Keratinocyte (primary cell): Measurements from ENCODE around the gene FOXP2. TPM values are rescaled to one million over a fixed set of nuclear protein-coding genes. Genes with fewer than 3 reads are reported as not detected.

Experiments used
- DNase-seq: peaks from one replicate; pipeline ENCODE4 v3.0.0-alpha.2; 2011; ENCODE audit warnings: low read depth, missing footprints, low spot score
- FAIRE-seq: peaks from 2 replicates; lab custom pipeline; 2011; peaks lifted over from hg19 to GRCh38; lab: Jason Lieb, UNC
- H2AFZ ChIP-seq: 2 replicates; pipeline ENCODE4 v1.6.0; 2012; ENCODE audit warnings: low read length, control low read depth, inconsistent platforms; ENCODE audit not compliant: control insufficient read depth
- H3K27ac ChIP-seq: 2 replicates; pipeline ENCODE4 v1.5.1; 2011; ENCODE audit warnings: low read length; ENCODE audit not compliant: control insufficient read depth, insufficient read depth
- H3K27me3 ChIP-seq: 3 replicates; pipeline ENCODE4 v1.6.0; 2011; ENCODE audit warnings: low read length; ENCODE audit not compliant: control insufficient read depth, insufficient read depth; ENCODE audit errors: extremely low read depth
- H3K36me3 ChIP-seq, 2 experiments: 2 replicates in 1 of 2; 3 replicates in 1 of 2; pipeline ENCODE4 v1.5.1; 2011; ENCODE audit warnings: low read length in 2 of 2, mild to moderate bottlenecking in 1 of 2; ENCODE audit not compliant: control insufficient read depth in 2 of 2, insufficient read depth in 2 of 2; ENCODE audit errors: extremely low read depth in 1 of 2
- H3K4me1 ChIP-seq: 3 replicates; pipeline ENCODE4 v1.5.1; 2011; ENCODE audit warnings: low read length; ENCODE audit not compliant: control insufficient read depth, insufficient read depth; ENCODE audit errors: extremely low read depth
- H3K4me2 ChIP-seq: 3 replicates; pipeline ENCODE4 v1.6.0; 2011; ENCODE audit warnings: low read depth, low read length; ENCODE audit not compliant: control insufficient read depth, insufficient read depth; ENCODE audit errors: extremely low read depth
- H3K4me3 ChIP-seq, 3 experiments: fragments of 200-600 bp in 1 of 3; sonication (generic) in 1 of 3; 2 replicates in 2 of 3; 3 replicates in 1 of 3; pipeline ENCODE4 v1.5.1; 2011 to 2016; ENCODE audit warnings: low read length in 3 of 3, mild to moderate bottlenecking in 3 of 3, control low read depth in 2 of 3, inconsistent platforms in 1 of 3, low read depth in 1 of 3, mixed read lengths in 1 of 3, mixed run types in 1 of 3, moderate library complexity in 1 of 3; ENCODE audit not compliant: control insufficient read depth in 2 of 3, insufficient read depth in 2 of 3; ENCODE audit errors: extremely low read depth in 1 of 3
- H3K79me2 ChIP-seq: 2 replicates; pipeline ENCODE4 v1.6.0; 2012; ENCODE audit warnings: low read length; ENCODE audit not compliant: control insufficient read depth, insufficient read depth
- H3K9ac ChIP-seq: 3 replicates; pipeline ENCODE4 v1.6.0; 2011; ENCODE audit warnings: low read length; ENCODE audit not compliant: control insufficient read depth, insufficient read depth; ENCODE audit errors: extremely low read depth
- H3K9me1 ChIP-seq: 3 replicates; pipeline ENCODE4 v1.6.0; 2011; ENCODE audit warnings: low read length; ENCODE audit not compliant: control insufficient read depth, insufficient read depth; ENCODE audit errors: extremely low read depth
- H3K9me3 ChIP-seq: 2 replicates; pipeline ENCODE4 v1.5.1; 2012; ENCODE audit warnings: low read depth, low read length; ENCODE audit not compliant: control insufficient read depth
- H4K20me1 ChIP-seq: 3 replicates; pipeline ENCODE4 v1.6.0; 2011; ENCODE audit warnings: low read length; ENCODE audit not compliant: control insufficient read depth, insufficient read depth; ENCODE audit errors: extremely low read depth
- CTCF ChIP-seq, 3 experiments: IDR thresholded peaks in 1 of 3; conservative IDR thresholded peaks in 1 of 3; optimal IDR thresholded peaks in 1 of 3; 2 replicates in 2 of 3; 3 replicates in 1 of 3; pipeline versions ENCODE3 to v1.5.1; 2011; ENCODE audit warnings: low read length in 3 of 3, mild to moderate bottlenecking in 3 of 3, moderate library complexity in 2 of 3, control low read depth in 1 of 3, inconsistent platforms in 1 of 3; ENCODE audit not compliant: insufficient read depth in 2 of 3; ENCODE audit errors: extremely low read depth in 1 of 3
- EZH2 ChIP-seq: IDR thresholded peaks from one replicate; pipeline ENCODE4 v1.6.1; 2012; ENCODE audit warnings: inconsistent platforms, mild to moderate bottlenecking, low read length, moderate library complexity
- dilution Hi-C: fragments of 300-500 bp; cut with MboI; formaldehyde crosslinking; loops from one replicate; pipeline ENCODE4 v1.7.0; 2020; ENCODE audit warnings: low sequenced_read_pairs; ENCODE audit not compliant: extremely low pct_ligation_motif_present
- polyA plus RNA-seq, 5 experiments: library from polyadenylated mRNA; depleted of rRNA in 3 of 5; stranded (reverse) in 3 of 5; stranded (forward) in 1 of 5; unstranded in 1 of 5; fragments of >200 nt; gene quantifications; 1 replicate in 1 of 5; 2 replicates in 3 of 5; 3 replicates in 1 of 5; pipeline versions ENCODE4 v1.2.1 to v1.2.3, GENCODE V29; 2011 to 2012; ENCODE audit warnings: missing spikeins in 2 of 5, low read depth in 1 of 5, low replicate concordance in 1 of 5

FOXP2 gene
- polyA plus RNA-seq, 1 donor (not counting 4 experiments of a cell fraction or from before 2014, with no cell fraction given): 0.98 TPM

- H3K27me3 ChIP-seq: no peaks in the 10 kb centered on the region
- no peaks in the 10 kb centered on the region for H3K79me2 ChIP-seq
- H3K27ac ChIP-seq: no peak overlapping the region
- H3K9ac ChIP-seq: no peak overlapping the region
- dilution Hi-C loops: no loop called here
- peaks cover 2% of the 10 kb centered on the region for H3K9me3 ChIP-seq
- no peak for TF ChIP-seq CTCF (optimal IDR thresholded peaks at IDR 0.05 in 1 of 3, IDR thresholded peaks at IDR 0.05 in 1 of 3, conservative IDR thresholded peaks at IDR 0.05 in 1 of 3; ENCODE audit: extremely low read depth in 1 of 3, insufficient read depth in 2 of 3, low read length in 3 of 3)
- no peak for TF ChIP-seq EZH2
- H3K4me1 ChIP-seq: peaks cover 4% of the 10 kb centered on the region
- H2AFZ ChIP-seq: no peak overlapping the region
- H3K36me3 ChIP-seq: no peaks in the 10 kb centered on the region
- no peak overlapping the region for H3K4me2 ChIP-seq
- no peaks in the 10 kb centered on the region for H3K9me1 ChIP-seq
- no peak for DNase-seq
- FAIRE-seq: no peak
- no peaks in the 10 kb centered on the region for H4K20me1 ChIP-seq
- no peak overlapping the region for H3K4me3 ChIP-seq
These were observed 69.6 kb downstream of the FOXP2 start for GRCh38 chr7:114484226-114484625.

GRCh38 chr7:114487174-114487573 lies 72.6 kb downstream of the FOXP2 start:
- no peak overlapping the region for H3K4me3 ChIP-seq
- no peak overlapping the region for H3K27ac ChIP-seq
- H3K79me2 ChIP-seq: no peaks in the 10 kb centered on the region
- dilution Hi-C loops: no loop called here
- TF ChIP-seq CTCF (optimal IDR thresholded peaks at IDR 0.05 in 1 of 3, IDR thresholded peaks at IDR 0.05 in 1 of 3, conservative IDR thresholded peaks at IDR 0.05 in 1 of 3; ENCODE audit: extremely low read depth in 1 of 3, insufficient read depth in 2 of 3, low read length in 3 of 3) (no peak), EZH2 (no peak)
- H4K20me1 ChIP-seq: no peaks in the 10 kb centered on the region
- H2AFZ ChIP-seq: no peak overlapping the region
- H3K4me1 ChIP-seq: no peaks in the 10 kb centered on the region
- no peaks in the 10 kb centered on the region for H3K9me1 ChIP-seq
- H3K4me2 ChIP-seq: no peak overlapping the region
- H3K27me3 ChIP-seq: no peaks in the 10 kb centered on the region
- DNase-seq: no peak
- H3K9ac ChIP-seq: no peak overlapping the region
- FAIRE-seq: no peak
- H3K36me3 ChIP-seq: no peaks in the 10 kb centered on the region
- peaks cover 2% of the 10 kb centered on the region for H3K9me3 ChIP-seq
